HG03521 (cell line): ENCODE measurements around the gene MBD3L2B.

Experiments used
- ATAC-seq: cut with Tn5 transposase; IDR thresholded peaks from one replicate; pipeline ENCODE4 v1.9.1; 2021; ENCODE audit warnings: mild to moderate bottlenecking, moderate library complexity; ENCODE audit not compliant: unreplicated experiment

The MBD3L2B gene

DNA sequence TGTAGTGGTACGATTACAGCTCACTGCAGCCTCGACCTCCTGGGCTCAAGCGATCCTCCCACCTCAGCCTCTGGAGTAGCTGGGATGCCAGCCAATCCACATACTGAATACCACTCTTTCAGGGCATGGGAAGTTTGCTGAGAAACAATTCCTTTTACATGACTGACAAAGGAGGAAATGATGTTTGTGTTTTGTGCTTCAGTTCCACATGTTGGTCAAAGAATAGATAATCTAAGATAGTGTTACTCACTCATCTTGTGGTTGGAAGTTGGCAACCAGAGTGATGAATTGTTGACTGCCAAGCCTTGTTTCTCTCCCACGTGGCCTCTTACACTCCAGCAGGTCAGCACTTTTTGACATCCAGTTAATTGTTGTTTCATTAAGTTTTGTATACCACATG lies 7.6 kb downstream of the MBD3L2B start:
- no peak for ATAC-seq

DNA sequence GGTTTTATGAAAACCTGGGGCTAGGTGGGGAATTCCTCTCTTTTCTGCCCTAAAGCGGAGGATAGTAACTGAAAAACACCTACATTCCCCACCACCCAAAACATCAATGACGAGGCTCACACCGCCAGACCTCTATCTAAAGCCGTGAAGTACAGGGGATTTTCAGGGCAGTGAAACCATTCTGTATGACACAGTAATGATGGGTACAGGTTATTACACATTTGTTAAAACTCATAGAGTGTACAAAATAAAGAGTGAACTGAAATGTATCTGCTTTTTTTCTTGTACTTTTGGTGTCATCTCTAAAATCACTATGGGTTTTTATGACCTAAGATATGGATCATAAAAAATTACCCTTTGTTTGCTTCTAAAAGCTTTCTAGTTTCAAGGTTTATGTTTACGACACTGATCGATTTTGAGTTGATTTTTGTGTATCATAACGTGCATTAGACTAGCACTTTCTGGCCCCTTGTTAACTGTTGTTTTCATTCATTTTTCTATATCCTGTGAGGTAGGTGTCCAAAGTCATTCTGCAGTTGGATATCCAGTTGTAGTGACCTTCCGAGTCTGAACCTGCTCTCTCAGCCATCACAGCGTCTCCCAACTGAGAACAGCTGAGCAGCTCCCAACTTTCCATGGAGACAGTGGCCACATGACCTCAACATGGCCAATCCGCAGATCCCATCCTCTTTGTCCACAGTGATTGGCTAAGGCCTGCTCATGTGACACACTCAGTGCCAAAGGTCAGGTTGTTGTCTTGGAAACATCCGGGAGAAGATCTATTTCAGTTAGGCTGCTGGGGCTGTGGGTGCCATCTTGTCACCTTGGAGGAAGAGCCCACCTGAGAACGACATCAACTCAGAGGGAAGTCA lies 10.3 kb downstream of the MBD3L2B start:
- no peak for ATAC-seq

DNA sequence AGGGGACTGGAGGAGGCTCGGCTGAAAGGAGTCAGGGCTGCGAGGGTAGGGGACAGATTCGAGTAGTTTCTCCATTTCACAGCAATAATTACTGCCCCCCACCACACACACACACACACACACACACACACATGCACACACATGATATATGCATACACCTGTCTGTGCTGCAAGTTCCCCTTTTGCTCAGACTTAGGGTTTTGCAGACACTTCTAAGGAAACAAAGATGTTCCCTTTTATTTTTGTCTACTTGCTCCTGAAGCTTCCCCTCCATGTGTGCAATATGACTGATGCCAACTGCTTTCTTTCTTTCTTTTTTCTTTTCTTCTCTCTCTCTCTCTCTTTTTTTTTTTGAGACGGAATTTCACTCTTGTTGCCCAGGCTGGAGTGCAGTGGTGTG lies 13.4 kb downstream of the MBD3L2B start:
- ATAC-seq: no peak

DNA sequence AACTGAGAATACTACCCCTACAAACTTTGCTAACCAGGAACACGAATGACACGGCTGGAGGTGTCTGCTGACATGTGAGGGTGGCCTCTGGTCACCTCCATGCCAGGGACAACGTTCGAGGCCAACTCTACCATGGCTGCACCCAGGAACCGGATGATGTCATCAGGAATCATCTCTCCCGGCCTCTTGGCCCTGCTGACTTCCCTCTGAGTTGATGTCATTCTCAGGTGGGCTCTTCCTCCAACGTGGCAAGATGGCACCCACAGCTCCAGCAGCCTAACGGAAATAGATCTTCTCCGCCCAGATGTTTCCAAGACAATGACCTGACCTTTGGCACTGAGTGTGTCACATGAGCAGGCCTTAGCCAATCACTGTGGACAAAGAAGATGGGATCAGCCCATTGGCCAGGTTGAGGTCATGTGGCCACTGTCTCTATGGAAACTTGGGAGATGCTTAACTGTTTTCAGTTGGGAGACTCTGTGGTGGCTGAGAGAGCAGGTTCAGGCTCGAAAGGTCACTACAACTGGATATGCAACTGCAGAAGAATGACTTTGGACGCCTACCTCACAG lies 15.0 kb downstream of the MBD3L2B start:
- ATAC-seq: no peak

DNA sequence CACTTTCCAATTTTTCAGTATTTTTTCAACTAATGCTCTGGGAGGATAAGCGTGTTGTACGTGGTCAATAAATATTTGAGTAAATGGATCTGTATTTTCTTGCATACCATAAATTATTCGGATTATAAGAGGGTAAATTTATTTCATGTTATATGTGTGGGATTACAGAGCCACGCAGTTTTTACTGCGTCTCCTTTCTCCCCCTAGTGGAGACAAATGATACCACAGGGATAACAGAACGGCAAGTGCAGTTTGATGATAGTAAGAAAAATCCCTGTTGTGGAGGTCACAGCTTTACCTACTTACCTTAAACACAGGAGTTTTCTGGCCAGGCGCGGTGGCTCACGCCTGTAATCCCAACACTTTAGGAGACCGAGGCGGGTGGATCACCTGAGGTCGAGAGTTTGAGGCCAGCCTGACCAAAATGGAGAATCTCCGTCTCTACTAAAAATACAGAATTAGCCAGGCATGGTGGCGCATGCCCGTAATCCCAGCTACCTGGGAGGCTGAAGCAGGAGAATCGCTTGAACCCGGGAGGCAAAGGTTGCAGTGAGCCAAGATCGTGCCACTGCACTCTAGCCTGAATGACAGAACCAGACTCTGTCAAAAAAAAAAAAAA lies 16.8 kb downstream of the MBD3L2B start:
- ATAC-seq: no peak

DNA sequence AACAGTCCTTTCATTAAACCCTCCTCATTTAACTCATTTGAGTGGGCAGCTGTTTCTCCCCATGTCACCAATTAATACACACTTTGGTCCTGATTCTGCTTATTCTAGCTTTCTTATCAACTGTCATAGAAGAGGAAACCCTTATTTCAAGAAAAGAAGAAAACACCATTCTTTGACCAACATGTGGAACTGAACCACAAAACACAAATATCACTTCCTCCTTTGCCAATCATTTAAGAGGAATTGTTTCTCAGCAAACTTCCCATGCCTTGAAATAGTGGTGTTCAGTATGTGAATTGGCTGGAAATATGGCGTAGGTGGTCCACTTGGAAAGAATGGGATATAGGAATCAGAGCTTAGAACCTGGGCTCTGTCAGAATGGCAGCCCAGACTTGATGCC lies 20.4 kb downstream of the MBD3L2B start:
- ATAC-seq: no peak

DNA sequence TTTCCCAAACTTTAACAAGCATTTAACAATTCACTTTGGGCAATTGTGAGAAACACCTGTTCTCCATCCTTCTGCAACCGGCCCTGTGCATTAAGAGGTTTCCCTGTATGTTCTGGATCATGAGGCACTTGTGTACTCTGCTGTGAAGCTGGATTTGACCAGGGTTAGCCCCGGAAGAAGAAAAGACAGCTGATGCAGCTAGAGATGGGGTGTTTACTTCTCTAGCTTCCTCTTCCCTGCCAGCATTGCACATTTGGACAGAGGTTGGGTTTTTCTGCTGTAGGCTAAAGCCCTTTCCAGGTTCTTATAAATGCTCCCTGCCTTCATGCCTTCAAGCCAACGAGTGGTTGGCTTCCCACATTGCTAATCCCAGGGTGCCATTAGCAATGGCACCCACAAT lies 20.9 kb downstream of the MBD3L2B start:
- ATAC-seq: no peak

DNA sequence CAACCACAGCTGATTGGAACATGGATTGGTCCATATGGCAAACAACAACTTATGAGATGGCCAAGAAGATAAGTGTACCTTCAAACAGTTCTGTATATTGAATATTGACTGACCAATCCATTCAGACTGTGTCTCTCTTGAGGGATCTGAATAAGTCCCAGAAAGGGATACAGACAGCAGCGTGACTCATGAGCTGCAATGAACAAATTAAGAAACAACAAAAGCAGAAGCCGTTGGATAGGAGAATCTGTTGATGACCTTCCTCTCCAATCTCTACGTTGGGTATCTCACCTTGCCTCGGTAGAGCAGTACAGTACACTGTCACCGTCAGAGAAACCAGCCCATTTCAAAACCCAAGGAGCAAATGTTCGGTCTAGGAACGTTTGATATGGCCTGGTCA lies 21.3 kb downstream of the MBD3L2B start:
- no peak for ATAC-seq

DNA sequence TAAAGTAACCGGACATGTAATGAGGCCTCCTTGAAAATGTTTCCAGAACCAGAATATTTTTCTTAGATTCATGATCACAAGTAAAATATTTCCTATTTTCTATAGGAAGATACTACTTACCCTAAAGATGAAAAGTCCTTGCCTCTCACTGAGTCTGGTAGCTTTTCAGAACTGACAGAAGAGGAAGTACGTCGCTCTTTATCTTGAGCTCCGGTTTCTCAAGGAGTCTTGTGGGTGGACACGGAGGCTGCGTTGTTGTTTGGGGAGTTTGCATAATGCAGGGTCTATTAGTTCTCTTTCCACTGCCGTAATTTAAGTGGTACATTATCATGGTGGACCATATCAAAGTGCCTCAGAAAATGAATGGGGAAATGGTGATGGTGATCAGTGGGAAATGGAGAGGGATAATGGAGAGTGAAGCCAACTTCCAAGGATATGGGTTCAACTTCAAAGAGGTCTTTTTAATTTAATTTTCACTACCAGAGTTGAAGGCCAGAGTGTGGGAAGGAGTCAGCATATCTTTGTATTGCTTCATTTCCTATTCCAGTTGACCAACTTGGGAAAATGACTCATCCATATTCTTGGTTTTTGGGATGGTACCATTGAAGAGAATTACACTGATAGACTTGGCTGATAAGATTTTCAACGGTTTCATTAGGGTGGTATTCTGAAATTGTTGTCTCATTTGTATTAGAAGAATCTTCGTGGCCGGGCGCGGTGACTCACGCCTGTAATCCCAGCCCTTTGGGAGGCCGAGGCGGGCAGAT lies 23.4 kb downstream of the MBD3L2B start:
- no peak for ATAC-seq

DNA sequence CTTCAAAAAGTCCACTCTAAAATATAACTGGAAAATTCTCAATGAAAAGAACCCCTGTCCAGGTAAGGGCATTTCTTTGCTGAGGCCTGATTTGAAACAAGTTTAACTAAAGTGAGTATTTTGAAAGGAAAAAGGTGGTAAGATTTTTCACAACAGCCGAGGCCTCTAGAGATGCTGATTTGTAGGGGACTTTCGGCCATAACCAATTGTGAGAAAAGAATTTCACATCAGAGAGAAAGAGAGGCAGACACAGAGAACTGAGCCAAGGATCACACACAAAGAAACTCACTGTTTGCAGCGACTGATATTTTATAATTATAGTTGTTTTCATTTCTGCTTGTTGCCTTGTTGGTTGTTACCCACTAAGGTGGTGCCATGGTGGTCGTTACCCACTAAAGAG lies 24.4 kb downstream of the MBD3L2B start:
- no peak for ATAC-seq

DNA sequence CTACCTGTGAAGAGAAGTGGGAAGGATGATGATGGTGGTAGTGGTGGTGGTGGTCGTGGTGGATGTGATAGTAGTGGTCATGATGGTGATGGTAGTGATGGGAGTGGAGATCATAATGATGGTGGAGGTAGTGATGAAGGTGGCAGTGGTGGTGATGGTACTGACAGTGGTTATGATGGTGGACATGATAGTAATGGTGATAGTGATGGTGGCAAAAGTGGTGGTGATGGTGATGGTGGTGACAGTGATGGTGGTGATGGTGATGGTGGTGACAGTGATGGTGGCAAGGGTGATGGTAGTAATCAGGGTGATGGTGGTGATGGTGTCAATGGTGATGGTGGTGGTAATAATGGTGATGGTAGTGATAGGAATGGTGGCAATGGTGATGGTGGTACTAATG lies 26.2 kb downstream of the MBD3L2B start:
- ATAC-seq: no peak

DNA sequence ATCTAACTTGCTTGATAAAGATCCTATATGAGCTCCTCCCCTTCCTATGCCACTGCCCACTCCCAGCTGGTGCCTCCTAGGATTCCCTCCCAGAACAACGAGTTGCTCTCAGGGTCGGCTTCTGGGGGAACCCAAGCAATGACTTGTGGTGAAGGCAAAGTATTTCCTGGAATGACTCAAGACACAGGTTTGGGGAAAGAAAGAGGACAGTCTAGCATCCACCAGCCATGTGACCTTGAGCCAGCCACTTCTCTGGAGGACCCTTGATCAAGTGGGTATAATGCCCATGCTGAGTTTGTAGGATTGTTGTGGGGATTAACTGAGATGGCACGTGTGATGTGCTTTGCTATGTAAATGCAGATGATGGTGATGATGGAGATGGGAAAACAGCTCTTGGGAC lies 33.0 kb downstream of the MBD3L2B start:
- no peak for ATAC-seq

DNA sequence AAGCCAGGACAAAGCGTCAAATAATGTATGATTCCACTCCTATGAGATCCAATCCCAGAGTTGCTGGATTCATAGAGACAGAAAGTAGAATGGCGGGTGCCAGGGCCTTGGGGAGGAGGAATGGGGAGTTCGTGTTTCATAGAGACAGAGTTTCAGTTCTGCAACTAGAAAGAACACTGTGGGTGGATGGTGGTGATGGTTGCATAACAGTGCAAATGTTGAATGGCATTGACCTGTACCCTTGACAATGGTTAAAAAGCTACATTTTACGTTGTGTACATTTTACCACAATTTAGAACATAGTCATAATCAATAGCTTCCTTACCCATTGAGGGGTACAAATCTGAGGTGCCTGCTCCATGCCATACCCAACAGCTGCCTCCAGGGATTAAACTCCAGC lies 33.4 kb downstream of the MBD3L2B start:
- no peak for ATAC-seq

DNA sequence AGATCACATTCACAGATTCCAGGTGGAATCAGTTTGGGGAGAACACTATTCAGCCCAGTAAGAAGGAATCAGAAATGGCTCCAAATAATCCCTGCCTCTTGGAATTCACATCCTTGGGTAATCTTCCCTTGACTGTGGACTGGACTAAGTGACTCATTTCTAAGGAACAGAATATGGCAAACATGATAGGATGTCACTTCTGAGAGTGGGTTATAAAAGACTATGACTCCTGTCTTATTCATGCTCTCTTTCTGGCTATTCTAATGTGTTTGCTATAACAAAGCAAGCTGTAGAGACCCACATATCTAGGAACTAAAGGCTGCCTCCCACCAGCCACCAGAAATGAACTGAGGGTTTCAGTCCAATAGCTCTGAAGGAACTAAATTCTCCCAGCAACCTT lies 37.8 kb downstream of the MBD3L2B start:
- no peak for ATAC-seq

DNA sequence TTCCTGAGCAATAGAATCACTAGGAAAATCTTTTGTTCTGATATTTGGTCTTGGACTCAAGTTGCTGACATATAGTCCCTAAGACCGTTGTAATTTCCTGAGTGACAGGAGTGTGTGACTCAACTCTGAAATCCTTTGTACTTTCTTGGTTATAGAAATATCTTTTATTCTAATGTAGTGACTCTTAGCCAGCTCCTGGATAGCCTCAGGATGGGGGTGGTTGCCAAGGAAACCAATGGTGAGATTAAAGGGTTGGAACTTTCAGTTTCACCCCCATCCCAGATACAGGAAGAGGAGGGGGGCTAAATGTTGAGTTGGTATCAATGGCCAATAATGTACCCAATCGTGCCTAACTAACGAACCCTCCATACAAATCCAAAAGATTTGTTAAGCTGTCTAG lies 41.8 kb downstream of the MBD3L2B start:
- ATAC-seq: no peak

DNA sequence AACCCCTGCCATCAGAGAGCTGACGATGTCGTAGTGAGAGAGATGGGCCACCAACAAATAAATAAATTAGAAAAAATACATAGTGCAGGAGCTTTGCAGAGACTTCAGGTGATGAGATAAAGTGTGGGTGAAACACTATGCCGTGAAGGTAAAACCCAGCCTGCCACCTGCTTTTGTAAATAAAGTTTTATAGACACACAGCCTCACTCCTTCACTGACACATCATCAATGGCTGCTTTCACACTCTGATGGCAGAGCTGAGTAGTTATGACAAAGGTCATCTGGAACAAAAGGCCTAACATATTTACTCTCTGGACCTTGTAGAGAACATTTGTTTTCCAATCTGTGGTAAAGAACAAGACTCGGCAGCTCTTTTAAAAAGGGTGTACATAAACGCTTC lies 45.0 kb downstream of the MBD3L2B start:
- no peak for ATAC-seq

DNA sequence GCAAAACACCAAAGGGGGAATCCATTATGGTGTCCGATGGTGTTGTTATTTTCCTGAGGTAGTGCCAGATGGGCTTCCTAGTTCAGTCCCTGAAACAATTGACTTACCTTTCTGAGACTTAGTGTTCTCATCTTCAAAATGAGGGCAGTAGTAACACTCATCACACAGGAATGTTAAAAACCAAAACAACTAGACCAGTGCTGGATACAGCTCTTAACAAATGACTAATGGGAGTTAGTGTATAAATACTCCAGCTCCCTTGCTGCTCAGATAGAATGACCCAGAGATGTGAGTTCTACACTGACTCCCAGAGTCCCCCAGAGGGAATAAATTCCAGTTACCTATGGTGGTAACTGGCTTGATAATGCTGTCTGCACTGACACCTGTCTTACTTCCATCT lies 49.9 kb downstream of the MBD3L2B start:
- no peak for ATAC-seq

DNA sequence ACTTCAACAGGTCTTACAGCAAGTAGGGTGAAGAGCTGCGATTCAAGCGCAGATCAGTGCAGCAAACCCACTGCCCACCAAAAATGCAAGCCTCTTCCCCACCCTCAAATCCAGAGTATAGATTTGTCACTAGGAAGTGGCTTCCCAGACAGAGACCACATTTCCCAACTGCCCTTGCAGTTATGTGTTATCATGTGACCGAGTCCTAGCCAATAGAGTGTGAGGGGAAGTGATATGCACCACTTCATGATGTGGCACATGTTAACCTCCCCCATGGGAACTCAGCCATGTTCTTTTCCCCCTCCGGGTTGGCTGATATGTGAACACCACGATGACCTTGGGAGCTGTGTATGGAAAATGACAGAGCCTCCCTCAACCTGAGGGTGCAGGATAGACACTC lies 50.8 kb downstream of the MBD3L2B start:
- ATAC-seq: no peak

DNA sequence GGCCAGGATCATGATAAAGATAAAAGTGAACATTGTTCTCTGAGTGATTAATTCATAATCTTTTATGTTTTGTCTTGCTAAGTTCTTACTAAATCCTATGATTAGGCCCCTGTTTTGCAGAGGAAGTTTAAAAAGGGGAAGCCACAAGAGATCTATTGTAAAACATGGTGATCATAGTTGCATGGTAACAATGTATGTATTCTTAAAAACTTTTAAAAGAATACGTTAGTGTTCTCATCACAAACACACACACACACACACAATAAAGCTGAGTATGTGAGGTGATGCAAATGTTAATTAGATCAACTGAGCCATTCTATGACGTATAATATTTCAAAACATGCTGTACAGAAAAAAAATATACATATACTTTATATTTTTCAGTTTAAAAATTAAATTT lies 51.2 kb downstream of the MBD3L2B start:
- ATAC-seq: no peak

DNA sequence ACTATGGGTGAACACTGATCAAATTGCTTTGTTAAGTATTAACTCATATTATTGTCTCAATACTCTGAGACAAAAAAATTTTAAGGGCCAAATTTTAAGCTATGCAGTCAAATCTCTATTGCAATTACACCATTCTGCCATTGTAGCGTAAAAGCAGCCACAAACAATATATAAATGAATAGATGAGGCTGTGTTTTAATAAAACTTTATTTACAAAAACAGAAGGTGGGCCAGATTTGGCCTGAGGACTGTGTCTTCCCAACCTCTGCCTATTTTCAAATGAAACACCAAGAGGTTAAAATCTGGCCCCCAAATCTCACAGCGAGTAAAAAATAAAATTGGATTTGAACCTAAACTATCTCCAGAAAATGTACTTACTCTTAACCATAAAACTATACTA lies 51.7 kb downstream of the MBD3L2B start:
- ATAC-seq: no peak
